ENCODE results near the gene ACSF2.
A peak's percentile ranks its signal among the peaks of the same experiment; 100 is the strongest.

ACSF2 gene

DNA sequence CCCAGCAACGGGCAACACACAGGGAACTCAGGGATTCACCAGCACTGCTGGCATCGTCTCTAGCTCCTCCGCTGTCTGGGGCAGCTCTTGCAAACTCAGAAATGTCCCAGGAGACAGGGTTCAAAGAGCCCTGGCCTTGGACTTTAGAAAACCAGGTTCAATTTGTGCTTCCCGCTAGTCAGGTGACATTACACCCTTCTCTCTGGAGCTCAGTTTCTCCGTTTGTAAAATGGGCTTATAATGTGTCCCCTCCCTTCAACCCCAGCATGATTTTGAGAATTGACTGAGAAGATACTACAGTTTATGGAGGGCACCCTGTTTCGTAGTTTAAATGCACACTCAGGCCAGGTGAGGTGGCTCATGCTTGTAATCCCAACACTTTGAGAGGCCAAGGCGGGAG, 80.3 kb downstream of the ACSF2 start:
- DNase-seq (ENCODE audit: low spot score) (no peak), ATAC-seq (ENCODE audit: low read depth) (no peak)
- peaks cover 14% of the 10 kb centered on the region for H3K4me1 ChIP-seq (ENCODE audit: insufficient read depth, poor library complexity, severe bottlenecking)
- H3K27ac ChIP-seq (ENCODE audit: poor library complexity, severe bottlenecking), result no peak overlapping the region
- no peak overlapping the region for H3K4me3 ChIP-seq (ENCODE audit: severe bottlenecking)
- TF ChIP-seq, protein P1, sequence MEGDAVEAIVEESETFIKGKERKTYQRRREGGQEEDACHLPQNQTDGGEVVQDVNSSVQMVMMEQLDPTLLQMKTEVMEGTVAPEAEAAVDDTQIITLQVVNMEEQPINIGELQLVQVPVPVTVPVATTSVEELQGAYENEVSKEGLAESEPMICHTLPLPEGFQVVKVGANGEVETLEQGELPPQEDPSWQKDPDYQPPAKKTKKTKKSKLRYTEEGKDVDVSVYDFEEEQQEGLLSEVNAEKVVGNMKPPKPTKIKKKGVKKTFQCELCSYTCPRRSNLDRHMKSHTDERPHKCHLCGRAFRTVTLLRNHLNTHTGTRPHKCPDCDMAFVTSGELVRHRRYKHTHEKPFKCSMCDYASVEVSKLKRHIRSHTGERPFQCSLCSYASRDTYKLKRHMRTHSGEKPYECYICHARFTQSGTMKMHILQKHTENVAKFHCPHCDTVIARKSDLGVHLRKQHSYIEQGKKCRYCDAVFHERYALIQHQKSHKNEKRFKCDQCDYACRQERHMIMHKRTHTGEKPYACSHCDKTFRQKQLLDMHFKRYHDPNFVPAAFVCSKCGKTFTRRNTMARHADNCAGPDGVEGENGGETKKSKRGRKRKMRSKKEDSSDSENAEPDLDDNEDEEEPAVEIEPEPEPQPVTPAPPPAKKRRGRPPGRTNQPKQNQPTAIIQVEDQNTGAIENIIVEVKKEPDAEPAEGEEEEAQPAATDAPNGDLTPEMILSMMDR (IDR thresholded peaks at IDR 0.05; ENCODE audit: poor library complexity, severe bottlenecking), result no peak
- H3K36me3 ChIP-seq (ENCODE audit: low read depth), result no peaks in the 10 kb centered on the region
- H3K27me3 ChIP-seq (ENCODE audit: insufficient read depth, poor library complexity, severe bottlenecking), result no peaks in the 10 kb centered on the region
- no peaks in the 10 kb centered on the region for H3K9me3 ChIP-seq (ENCODE audit: severe bottlenecking)

DNA sequence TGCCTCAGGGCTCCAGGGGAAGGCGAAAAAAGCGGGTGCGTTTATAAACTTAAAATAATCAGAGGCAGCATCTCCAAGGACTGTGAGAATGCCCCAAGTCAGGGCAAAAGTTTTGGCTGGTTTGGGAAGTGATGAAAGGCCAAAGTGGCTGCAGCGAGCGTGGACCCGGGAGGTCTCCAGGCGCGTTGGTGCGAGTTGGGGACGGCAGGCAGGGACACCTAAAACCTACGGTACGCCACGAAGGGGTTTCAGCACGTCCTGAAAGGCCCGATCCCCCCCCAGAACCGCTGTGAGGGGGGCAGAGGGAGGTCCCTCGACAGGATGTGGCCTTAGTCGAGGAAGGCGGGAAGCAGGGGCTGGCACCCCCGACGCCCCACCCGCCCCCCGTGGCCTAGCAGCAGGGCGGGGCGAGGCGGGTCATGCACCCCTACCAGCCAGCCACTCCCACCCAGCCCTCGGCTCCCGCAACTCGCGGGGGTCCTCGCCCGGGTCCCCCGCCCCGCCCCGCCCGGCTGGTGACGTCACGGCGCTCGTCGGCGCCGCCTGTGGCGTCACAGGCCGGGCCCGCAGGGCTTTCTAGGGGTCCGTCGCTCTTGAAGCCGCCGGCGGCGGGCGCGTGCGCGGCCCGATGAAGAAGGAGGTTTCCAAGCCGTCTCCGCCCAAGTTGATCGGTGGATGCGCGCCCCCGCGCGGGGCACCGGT, 82.0 kb downstream of the ACSF2 start, which contains the start of gene MYCBPAP:
TSS of gene MYCBPAP (plus strand) at position 569 of the 702 bp plus-strand sequence. CDS start 236 bp downstream, outside the sequence.
- Histone ChIP-seq H3K4me3 (ENCODE audit: severe bottlenecking) (peak within 1 kb of the TSS; percentile 23), H3K27me3 (ENCODE audit: insufficient read depth, poor library complexity, severe bottlenecking) (no peaks in the 10 kb centered on the region), H3K36me3 (ENCODE audit: low read depth) (no peaks in the 10 kb centered on the region), H3K27ac (ENCODE audit: poor library complexity, severe bottlenecking) (no peak within 1 kb of the TSS), H3K9me3 (ENCODE audit: severe bottlenecking) (no peaks in the 10 kb centered on the region), H3K4me1 (ENCODE audit: insufficient read depth, poor library complexity, severe bottlenecking) (peaks cover 16% of the 10 kb centered on the region)
- TF ChIP-seq, protein P1 (IDR thresholded peaks at IDR 0.05; ENCODE audit: poor library complexity, severe bottlenecking), result peak; percentile 10
- DNase-seq (ENCODE audit: low spot score) (no peak), ATAC-seq (ENCODE audit: low read depth) (peak; percentile 19; the same call in 1 of the 3 replicates)

DNA sequence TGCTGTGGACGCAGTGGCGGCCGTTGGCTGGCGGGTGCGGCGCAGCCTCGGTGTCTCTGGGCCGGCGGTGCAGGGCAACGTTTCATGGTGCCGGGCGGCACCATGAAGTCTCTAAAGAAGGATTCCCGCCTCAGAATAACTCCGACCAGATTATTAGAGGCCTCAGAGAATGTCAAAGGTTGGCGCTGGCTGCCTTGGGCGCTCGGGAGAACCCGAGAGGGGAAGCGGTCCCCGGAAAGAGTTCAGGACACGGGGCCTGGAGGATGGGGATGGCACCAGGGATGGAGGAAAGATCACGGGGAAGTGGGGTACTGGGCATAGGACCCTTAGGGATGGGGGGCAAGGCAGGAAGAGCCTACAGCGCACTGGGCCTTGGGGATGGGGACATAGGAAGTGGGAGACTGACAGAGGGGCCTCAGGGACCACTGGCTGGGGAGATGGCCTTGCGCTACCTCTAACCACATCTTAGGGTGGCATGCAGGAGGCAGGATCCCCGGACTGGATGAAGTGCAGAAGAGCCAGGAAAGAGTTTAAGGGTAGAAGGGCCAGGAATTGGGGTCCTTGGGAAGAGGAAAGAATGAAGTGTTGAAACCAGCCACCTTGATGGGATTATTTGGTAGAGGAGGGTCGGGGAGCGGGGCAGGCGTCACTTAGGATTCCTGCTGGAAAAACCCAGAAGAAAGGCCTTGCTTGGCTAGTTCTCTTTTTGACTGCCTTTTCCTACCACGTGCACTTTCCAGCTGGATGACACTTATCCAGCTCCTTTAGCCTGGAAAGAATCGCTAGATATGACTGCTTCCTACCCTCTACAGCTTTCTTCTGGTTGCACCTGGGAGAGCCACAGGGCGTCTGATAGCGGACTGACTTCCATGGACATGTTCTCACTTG, 82.8 kb downstream of the ACSF2 start:
- Histone ChIP-seq H3K9me3 (ENCODE audit: severe bottlenecking) (no peaks in the 10 kb centered on the region), H3K27me3 (ENCODE audit: insufficient read depth, poor library complexity, severe bottlenecking) (no peaks in the 10 kb centered on the region), H3K36me3 (ENCODE audit: low read depth) (no peaks in the 10 kb centered on the region), H3K4me3 (ENCODE audit: severe bottlenecking) (peak overlapping the region; percentile 23), H3K4me1 (ENCODE audit: insufficient read depth, poor library complexity, severe bottlenecking) (peaks cover 13% of the 10 kb centered on the region), H3K27ac (ENCODE audit: poor library complexity, severe bottlenecking) (no peak overlapping the region)
- DNase-seq (ENCODE audit: low spot score), result no peak
- no peak for ATAC-seq (ENCODE audit: low read depth)
- TF ChIP-seq, protein P1 (IDR thresholded peaks at IDR 0.05; ENCODE audit: poor library complexity, severe bottlenecking), result no peak

DNA sequence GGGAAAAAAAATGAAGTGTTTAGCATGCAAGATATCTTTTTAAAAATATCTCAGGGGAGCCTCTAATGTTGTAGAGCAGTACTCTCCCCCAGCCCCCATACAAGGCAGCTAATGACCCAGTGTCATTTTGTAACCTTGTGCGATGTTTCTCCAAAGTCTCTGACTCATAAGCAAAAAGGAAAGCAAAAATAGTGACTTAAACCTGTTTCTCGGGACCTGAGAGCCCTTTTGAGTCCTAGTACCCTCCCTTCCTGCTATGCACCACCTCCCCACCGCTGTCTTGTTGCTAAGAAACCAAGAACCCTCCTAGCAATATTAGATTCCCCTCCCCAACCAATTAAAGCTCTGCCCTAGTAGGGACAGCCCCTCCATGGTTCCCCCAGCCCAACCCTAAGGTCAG, 85.0 kb downstream of the ACSF2 start:
- ATAC-seq (ENCODE audit: low read depth), result no peak; the same call in 2 of the 3 replicates

More for the DNA sequence above, 85.0 kb downstream of the ACSF2 start:
- TF ChIP-seq, protein P1 (IDR thresholded peaks at IDR 0.05; ENCODE audit: poor library complexity, severe bottlenecking), result no peak
- no peaks in the 10 kb centered on the region for H3K27me3 ChIP-seq (ENCODE audit: insufficient read depth, poor library complexity, severe bottlenecking)
- no peaks in the 10 kb centered on the region for H3K9me3 ChIP-seq (ENCODE audit: severe bottlenecking)
- peaks cover 16% of the 10 kb centered on the region for H3K4me1 ChIP-seq (ENCODE audit: insufficient read depth, poor library complexity, severe bottlenecking)
- no peak overlapping the region for H3K27ac ChIP-seq (ENCODE audit: poor library complexity, severe bottlenecking)
- no peak overlapping the region for H3K4me3 ChIP-seq (ENCODE audit: severe bottlenecking)
- no peak for DNase-seq (ENCODE audit: low spot score)
- H3K36me3 ChIP-seq (ENCODE audit: low read depth), result no peaks in the 10 kb centered on the region

Measured in RWPE2 (cell line).